ENCODE results near the gene XIRP2.

XIRP2 gene

DNA sequence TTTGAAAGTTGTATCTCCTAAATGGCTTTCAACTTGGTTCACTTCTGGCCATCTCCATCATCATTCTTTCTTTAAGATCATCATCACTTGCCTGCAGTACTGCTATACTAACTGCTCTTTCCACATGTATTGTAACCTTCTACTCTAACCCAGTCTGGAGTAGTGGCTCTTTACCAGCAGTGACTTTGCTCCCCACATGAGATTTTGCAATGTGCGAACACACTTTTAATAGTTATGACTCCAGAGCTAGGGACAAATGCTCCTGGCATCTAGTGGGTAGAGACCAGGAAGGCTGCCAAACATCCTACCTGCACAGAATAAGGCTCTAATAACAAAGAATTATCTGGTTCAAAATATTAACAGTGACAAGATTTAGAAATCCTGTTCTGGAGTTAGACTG lies 243.8 kb downstream of the XIRP2 start:
- Histone ChIP-seq H3K9me3 (ENCODE audit: control insufficient read depth, insufficient read depth, low read length) (no peaks in the 10 kb centered on the region), H3K27ac (ENCODE audit: low read length) (no peak overlapping the region), H3K36me3 (ENCODE audit: control insufficient read depth, insufficient read depth, low read length) (no peaks in the 10 kb centered on the region), H3K4me3 (ENCODE audit: low read length) (no peak overlapping the region), H3K27me3 (ENCODE audit: control insufficient read depth, insufficient read depth, low read length) (no peaks in the 10 kb centered on the region), H3K4me1 (ENCODE audit: control insufficient read depth, insufficient read depth, low read length) (no peaks in the 10 kb centered on the region)
- DNase-seq (ENCODE audit: low read depth, low spot score), result no peak
- no CpG with 5 or more reads among the region's 1 CpG for WGBS (ENCODE audit: insufficient coverage, insufficient read length)

DNA sequence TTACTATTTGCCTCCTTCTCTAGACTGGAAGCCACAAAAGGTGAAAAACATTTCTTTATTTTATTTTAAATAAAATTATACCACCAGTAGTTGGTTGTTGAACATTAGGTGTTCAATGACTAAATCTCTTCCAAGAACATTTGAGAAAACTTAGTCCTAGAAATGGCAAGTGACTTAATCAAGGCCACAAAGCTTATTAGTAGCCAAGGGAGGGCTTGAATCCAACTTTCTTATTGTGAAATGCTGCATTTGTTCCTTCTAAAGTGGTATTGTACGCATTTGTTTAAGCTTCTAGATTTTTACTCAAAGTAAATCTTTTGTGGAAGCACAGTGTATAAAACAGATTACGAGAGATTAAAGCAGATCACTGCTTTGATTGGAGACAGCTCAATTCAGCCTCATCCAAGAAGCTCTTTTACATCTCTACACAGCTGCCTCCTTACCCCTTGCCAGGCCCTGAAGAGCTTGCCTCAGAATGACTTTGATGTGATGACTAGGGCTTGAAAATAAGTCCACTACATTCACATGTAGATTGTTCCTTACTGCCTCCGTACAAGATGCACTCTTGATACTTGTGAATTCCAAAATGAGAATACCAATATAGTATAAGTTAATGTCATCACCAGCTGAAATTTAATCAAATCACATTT lies 244.8 kb downstream of the XIRP2 start:
- no CpG with 5 or more reads among the region's 3 CpGs for WGBS (ENCODE audit: insufficient coverage, insufficient read length)

DNA sequence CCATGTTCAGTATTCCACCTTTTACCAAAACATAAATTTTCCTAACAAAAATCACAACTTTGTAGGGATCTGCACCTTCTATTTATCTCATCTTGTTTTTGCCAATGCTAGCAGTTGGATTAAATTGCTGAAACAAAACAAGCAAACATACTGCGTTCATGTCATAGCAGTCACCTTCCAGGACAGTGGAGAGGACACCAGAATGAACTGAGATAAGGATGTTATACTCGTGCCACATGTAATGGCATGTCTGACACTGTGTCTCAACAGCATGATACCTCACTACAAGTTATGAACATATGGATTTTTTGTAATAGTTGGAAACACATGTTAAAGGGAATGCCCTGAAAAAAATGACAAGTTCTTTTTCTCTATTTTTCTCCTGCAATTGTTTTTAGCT lies 245.3 kb downstream of the XIRP2 start:
- no peaks in the 10 kb centered on the region for H3K9me3 ChIP-seq (ENCODE audit: control insufficient read depth, insufficient read depth, low read length)
- no peak for DNase-seq (ENCODE audit: low read depth, low spot score)
- WGBS (ENCODE audit: insufficient coverage, insufficient read length), result no CpG with 5 or more reads among the region's 2 CpGs
- H3K4me1 ChIP-seq (ENCODE audit: control insufficient read depth, insufficient read depth, low read length), result no peaks in the 10 kb centered on the region
- H3K4me3 ChIP-seq (ENCODE audit: low read length), result no peak overlapping the region
- H3K27me3 ChIP-seq (ENCODE audit: control insufficient read depth, insufficient read depth, low read length), result no peaks in the 10 kb centered on the region
- H3K27ac ChIP-seq (ENCODE audit: low read length), result no peak overlapping the region
- no peaks in the 10 kb centered on the region for H3K36me3 ChIP-seq (ENCODE audit: control insufficient read depth, insufficient read depth, low read length)

More for the DNA sequence above, 244.8 kb downstream of the XIRP2 start:
- Histone ChIP-seq H3K27ac (ENCODE audit: low read length) (no peak overlapping the region), H3K4me3 (ENCODE audit: low read length) (no peak overlapping the region), H3K36me3 (ENCODE audit: control insufficient read depth, insufficient read depth, low read length) (no peaks in the 10 kb centered on the region), H3K9me3 (ENCODE audit: control insufficient read depth, insufficient read depth, low read length) (no peaks in the 10 kb centered on the region), H3K4me1 (ENCODE audit: control insufficient read depth, insufficient read depth, low read length) (no peaks in the 10 kb centered on the region), H3K27me3 (ENCODE audit: control insufficient read depth, insufficient read depth, low read length) (no peaks in the 10 kb centered on the region)
- no peak for DNase-seq (ENCODE audit: low read depth, low spot score)

DNA sequence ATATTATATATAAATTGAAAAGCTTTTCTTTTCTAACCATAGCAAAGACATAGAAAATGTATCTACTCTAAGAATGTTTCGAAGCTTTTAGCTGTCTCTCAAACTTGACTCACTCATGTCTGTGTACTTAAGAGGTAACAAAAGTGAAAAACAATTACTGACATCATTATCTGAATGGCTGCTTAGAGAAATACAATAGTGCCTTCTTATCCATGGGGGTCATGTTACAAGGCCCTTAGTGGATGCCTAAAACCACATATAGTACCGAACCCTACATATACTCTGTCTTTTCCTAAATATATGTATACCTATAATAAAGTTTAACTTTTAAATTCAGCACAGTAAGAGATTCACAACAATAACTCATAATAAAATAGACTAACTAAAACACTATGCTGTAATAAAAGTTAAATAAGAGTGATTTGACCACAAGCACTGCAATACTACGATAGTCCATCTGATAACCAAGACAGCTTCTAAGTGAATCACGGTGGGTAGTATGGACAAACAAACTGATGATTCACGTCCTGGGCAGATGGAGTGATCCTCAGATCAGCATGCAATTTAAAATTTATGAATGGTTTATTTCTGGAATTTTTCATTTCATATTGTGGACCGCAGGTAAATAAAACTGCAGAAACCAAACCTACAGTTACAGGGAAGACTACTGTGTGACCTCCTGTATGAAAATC lies 246.2 kb downstream of the XIRP2 start:
- H3K36me3 ChIP-seq (ENCODE audit: control insufficient read depth, insufficient read depth, low read length), result no peaks in the 10 kb centered on the region
- H3K27ac ChIP-seq (ENCODE audit: low read length), result no peak overlapping the region

DNA sequence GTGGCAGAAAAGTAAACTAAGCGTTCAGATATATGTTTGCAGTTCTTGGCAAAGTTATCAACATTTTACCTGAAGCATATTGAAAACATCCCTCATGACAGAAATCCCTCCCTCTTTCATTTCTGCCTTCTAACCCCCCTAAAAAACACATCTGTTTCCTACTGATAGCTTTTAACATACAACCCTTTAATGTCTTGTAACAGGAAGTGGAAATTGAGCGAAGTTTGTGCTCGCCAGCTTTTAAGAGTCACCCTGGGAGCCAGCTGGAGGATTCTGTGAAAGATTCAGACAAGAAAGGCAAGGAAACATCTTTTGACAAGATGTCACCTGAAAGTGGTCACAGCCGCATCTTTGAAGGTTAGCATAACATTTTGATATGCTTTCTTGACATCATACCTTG lies 247.4 kb downstream of the XIRP2 start:
- H3K9me3 ChIP-seq (ENCODE audit: control insufficient read depth, insufficient read depth, low read length), result no peaks in the 10 kb centered on the region
- no peak overlapping the region for H3K4me3 ChIP-seq (ENCODE audit: low read length)
- H3K36me3 ChIP-seq (ENCODE audit: control insufficient read depth, insufficient read depth, low read length), result no peaks in the 10 kb centered on the region
- H3K27ac ChIP-seq (ENCODE audit: low read length), result no peak overlapping the region
- no peak for DNase-seq (ENCODE audit: low read depth, low spot score)
- no peaks in the 10 kb centered on the region for H3K4me1 ChIP-seq (ENCODE audit: control insufficient read depth, insufficient read depth, low read length)
- no CpG with 5 or more reads among the region's 4 CpGs for WGBS (ENCODE audit: insufficient coverage, insufficient read length)
- no peaks in the 10 kb centered on the region for H3K27me3 ChIP-seq (ENCODE audit: control insufficient read depth, insufficient read depth, low read length)

More for the DNA sequence above, 246.2 kb downstream of the XIRP2 start:
- WGBS (ENCODE audit: insufficient coverage, insufficient read length), result no CpG with 5 or more reads among the region's 6 CpGs
- no peaks in the 10 kb centered on the region for H3K9me3 ChIP-seq (ENCODE audit: control insufficient read depth, insufficient read depth, low read length)
- no peak for DNase-seq (ENCODE audit: low read depth, low spot score)
- H3K27me3 ChIP-seq (ENCODE audit: control insufficient read depth, insufficient read depth, low read length), result no peaks in the 10 kb centered on the region
- H3K4me3 ChIP-seq (ENCODE audit: low read length), result no peak overlapping the region
- no peaks in the 10 kb centered on the region for H3K4me1 ChIP-seq (ENCODE audit: control insufficient read depth, insufficient read depth, low read length)

DNA sequence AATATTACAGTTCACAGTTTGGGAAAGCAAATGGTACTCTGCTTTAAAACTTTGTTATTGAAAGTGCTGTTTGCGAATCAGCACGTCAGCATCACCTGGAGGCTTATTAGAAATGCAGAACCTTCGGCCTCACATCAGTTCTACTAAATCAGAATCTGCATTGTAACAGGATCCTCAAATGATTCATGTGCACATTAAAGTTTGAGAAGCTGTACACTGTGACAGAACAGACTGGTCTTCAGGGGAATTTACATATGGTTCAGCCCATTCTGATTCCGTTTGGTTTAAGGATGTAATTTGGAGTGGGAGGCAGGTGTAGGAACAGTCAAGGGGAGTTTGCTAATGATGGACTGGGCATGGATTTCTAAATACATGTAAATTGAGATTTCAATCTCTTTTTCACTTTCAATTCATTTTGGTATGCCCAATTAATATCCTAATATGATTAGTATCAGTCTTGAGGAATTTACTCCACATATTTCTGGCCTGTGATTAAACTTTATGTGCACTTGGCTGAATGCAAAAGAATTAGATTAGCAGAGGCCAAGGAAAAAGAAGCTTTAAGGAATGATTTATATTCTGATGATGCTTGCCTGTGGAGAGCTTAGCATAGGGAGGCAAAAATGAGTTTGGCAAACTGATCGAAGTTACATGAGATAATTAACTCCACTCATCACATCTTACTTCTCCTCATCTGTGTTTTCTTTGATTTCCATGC lies 248.8 kb downstream of the XIRP2 start:
- Histone ChIP-seq H3K27ac (ENCODE audit: low read length) (no peak overlapping the region), H3K27me3 (ENCODE audit: control insufficient read depth, insufficient read depth, low read length) (no peaks in the 10 kb centered on the region), H3K4me1 (ENCODE audit: control insufficient read depth, insufficient read depth, low read length) (no peaks in the 10 kb centered on the region), H3K9me3 (ENCODE audit: control insufficient read depth, insufficient read depth, low read length) (no peaks in the 10 kb centered on the region), H3K36me3 (ENCODE audit: control insufficient read depth, insufficient read depth, low read length) (no peaks in the 10 kb centered on the region), H3K4me3 (ENCODE audit: low read length) (no peak overlapping the region)
- DNase-seq (ENCODE audit: low read depth, low spot score), result no peak
- WGBS (ENCODE audit: insufficient coverage, insufficient read length), result no CpG with 5 or more reads among the region's 5 CpGs

DNA sequence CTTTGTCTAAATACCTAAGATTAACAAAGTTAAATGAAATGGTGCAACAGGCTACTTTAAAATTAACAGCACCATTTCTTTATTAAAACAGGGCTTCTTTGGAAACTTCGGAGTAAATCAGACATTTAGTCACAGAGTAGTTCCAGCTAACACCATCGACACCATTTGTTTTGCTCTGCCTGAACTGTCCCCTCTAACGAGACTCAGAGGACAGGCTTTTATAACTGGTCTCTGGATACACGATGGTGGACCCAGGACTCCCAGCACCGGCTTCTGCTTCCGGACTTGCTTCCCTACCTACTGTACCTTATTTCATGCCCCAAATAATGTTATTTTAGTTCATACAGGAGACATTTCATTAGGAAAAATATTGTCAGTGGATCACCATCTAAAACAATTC lies 252.1 kb downstream of the XIRP2 start:
- WGBS (ENCODE audit: insufficient coverage, insufficient read length), result no CpG with 5 or more reads among the region's 6 CpGs
- no peaks in the 10 kb centered on the region for H3K4me1 ChIP-seq (ENCODE audit: control insufficient read depth, insufficient read depth, low read length)
- no peak overlapping the region for H3K4me3 ChIP-seq (ENCODE audit: low read length)
- no peak for DNase-seq (ENCODE audit: low read depth, low spot score)
- H3K9me3 ChIP-seq (ENCODE audit: control insufficient read depth, insufficient read depth, low read length), result no peaks in the 10 kb centered on the region
- H3K27ac ChIP-seq (ENCODE audit: low read length), result no peak overlapping the region
- H3K36me3 ChIP-seq (ENCODE audit: control insufficient read depth, insufficient read depth, low read length), result no peaks in the 10 kb centered on the region
- H3K27me3 ChIP-seq (ENCODE audit: control insufficient read depth, insufficient read depth, low read length), result no peaks in the 10 kb centered on the region

DNA sequence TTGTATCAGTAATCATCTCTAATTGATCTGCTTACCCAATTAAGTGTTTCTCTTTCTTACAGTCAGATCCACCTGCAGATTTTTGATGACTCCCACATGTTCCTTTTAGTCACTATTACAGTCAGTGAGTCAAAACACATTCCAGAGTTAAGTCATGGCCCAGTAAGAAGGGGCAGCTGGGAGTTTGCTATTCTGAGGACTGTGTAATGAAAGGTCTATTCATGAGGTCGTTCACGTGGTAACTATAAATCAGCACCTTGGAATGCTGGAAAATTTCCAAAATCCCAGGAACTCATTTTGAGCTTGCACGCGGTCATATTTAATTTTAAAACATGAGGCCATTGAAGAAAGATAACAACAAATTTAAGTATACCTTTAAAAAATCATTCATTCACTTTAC lies 252.5 kb downstream of the XIRP2 start:
- Histone ChIP-seq H3K27ac (ENCODE audit: low read length) (no peak overlapping the region), H3K4me3 (ENCODE audit: low read length) (no peak overlapping the region), H3K9me3 (ENCODE audit: control insufficient read depth, insufficient read depth, low read length) (no peaks in the 10 kb centered on the region), H3K4me1 (ENCODE audit: control insufficient read depth, insufficient read depth, low read length) (no peaks in the 10 kb centered on the region), H3K36me3 (ENCODE audit: control insufficient read depth, insufficient read depth, low read length) (no peaks in the 10 kb centered on the region), H3K27me3 (ENCODE audit: control insufficient read depth, insufficient read depth, low read length) (no peaks in the 10 kb centered on the region)
- no peak for DNase-seq (ENCODE audit: low read depth, low spot score)
- WGBS (ENCODE audit: insufficient coverage, insufficient read length), result no CpG with 5 or more reads among the region's 4 CpGs

DNA sequence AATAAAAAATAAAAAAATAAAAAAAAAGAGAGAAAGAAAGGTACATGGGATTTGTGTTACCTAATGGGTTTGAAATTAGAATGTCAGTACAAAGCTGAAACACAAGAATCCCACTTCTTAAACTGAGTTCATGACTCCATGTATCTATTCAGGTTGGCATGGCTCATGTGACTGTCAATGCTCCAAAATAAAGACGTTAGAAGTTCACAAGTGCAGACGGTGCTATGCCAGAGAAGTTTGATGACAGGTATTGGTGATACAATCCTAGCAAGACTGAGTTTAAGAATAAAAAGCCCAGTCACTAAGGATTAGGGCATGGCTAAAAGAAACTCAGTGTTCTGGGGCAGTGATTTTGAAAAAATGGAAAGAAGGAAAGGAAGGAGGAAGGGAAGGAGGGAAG lies 254.3 kb downstream of the XIRP2 start:
- Histone ChIP-seq H3K27me3 (ENCODE audit: control insufficient read depth, insufficient read depth, low read length) (no peaks in the 10 kb centered on the region), H3K4me1 (ENCODE audit: control insufficient read depth, insufficient read depth, low read length) (no peaks in the 10 kb centered on the region), H3K9me3 (ENCODE audit: control insufficient read depth, insufficient read depth, low read length) (no peaks in the 10 kb centered on the region), H3K36me3 (ENCODE audit: control insufficient read depth, insufficient read depth, low read length) (no peaks in the 10 kb centered on the region), H3K4me3 (ENCODE audit: low read length) (no peak overlapping the region), H3K27ac (ENCODE audit: low read length) (no peak overlapping the region)
- no peak for DNase-seq (ENCODE audit: low read depth, low spot score)
- no CpG with 5 or more reads among the region's 2 CpGs for WGBS (ENCODE audit: insufficient coverage, insufficient read length)

DNA sequence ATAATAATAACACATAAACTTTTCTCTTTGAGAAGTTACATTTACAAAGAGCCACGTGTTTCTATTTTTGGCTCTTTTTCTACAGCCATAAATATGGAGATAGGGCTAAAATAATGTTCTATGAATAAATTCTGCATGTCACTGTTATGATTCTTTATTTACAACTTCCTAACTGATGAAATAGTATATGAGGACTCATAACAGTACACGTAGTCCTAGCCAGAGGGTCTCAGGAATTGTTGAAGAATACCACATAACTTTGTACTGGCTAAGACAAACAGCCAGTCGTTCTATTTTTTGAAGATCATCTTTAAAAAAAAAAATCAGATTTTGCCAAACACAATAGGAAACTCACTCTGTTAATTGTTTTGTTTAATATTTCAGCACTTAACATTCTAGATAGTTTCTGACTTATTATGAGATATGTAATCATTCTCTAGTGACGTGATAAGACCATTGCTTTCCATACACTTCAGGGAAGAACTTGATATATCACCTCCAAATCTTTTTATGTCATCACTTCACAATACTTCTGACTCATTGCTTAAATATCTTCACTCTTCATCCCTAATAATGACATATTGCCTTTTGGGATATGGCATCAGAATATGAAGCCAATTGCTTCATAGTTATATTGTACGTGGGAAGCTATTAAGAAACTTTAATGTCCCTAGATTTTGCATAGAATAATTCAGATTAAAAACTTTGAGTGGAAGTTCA lies 256.1 kb downstream of the XIRP2 start:
- H3K9me3 ChIP-seq (ENCODE audit: control insufficient read depth, insufficient read depth, low read length), result no peaks in the 10 kb centered on the region
- no CpG with 5 or more reads among the region's 5 CpGs for WGBS (ENCODE audit: insufficient coverage, insufficient read length)
- H3K4me1 ChIP-seq (ENCODE audit: control insufficient read depth, insufficient read depth, low read length), result no peaks in the 10 kb centered on the region
- no peaks in the 10 kb centered on the region for H3K27me3 ChIP-seq (ENCODE audit: control insufficient read depth, insufficient read depth, low read length)
- no peaks in the 10 kb centered on the region for H3K36me3 ChIP-seq (ENCODE audit: control insufficient read depth, insufficient read depth, low read length)
- no peak overlapping the region for H3K4me3 ChIP-seq (ENCODE audit: low read length)
- DNase-seq (ENCODE audit: low read depth, low spot score), result no peak
- H3K27ac ChIP-seq (ENCODE audit: low read length), result no peak overlapping the region
